Brain microvascular endothelial cell (primary cell): ENCODE measurements around the gene CLMN.

Source experiments
- DNase-seq: peaks from one replicate; pipeline ENCODE4 v3.0.0-alpha.2; 2020
- H3K27ac ChIP-seq: fragments of 250-450 bp; sonication (Bioruptor Pico); 2 replicates; pipeline ENCODE4 v1.5.1; 2020; ENCODE audit warnings: mild to moderate bottlenecking, moderate library complexity
- H3K27me3 ChIP-seq: fragments of 250-450 bp; sonication (Bioruptor Pico); replicated peaks from 2 replicates; pipeline ENCODE4 v1.5.1; 2020; ENCODE audit warnings: mild to moderate bottlenecking
- H3K36me3 ChIP-seq: fragments of 250-450 bp; sonication (Bioruptor Pico); replicated peaks from 2 replicates; pipeline ENCODE4 v1.5.1; 2020; ENCODE audit warnings: mild to moderate bottlenecking
- H3K4me3 ChIP-seq: 2 replicates; pipeline ENCODE4 v1.5.1; 2011; ENCODE audit warnings: low read depth, mild to moderate bottlenecking, control low read depth, low read length, moderate library complexity
- CTCF ChIP-seq: IDR thresholded peaks from 2 replicates; pipeline ENCODE4 v1.5.1; 2011; ENCODE audit warnings: low read depth, mild to moderate bottlenecking, moderate library complexity, low read length, control low read depth, inconsistent platforms; ENCODE audit errors: missing control alignments
- in situ Hi-C: cut with HindIII; loops from 2 replicates; pipeline ENCODE4 v1.10.0; 2017; ENCODE audit warnings: low sequenced_read_pairs, low pct_ligation_motif_present

Gene CLMN

GRCh38 chr14:95274874-95275273, 44.8 kb downstream of the CLMN start:
- DNase-seq: no peak
- TF ChIP-seq CTCF: no peak
- in situ Hi-C loops: no loop called here
- H3K4me3 ChIP-seq: no peak overlapping the region
- no peaks in the 10 kb centered on the region for H3K27me3 ChIP-seq
- no peaks in the 10 kb centered on the region for H3K36me3 ChIP-seq
- H3K27ac ChIP-seq: no peak overlapping the region

- Histone ChIP-seq H3K27me3 (no peaks in the 10 kb centered on the region), H3K4me3 (no peak overlapping the region), H3K36me3 (no peaks in the 10 kb centered on the region), H3K27ac (no peak overlapping the region)
- no peak for DNase-seq
- in situ Hi-C loops: no loop called here
- no peak for TF ChIP-seq CTCF
These were observed 45.4 kb downstream of the CLMN start for GRCh38 chr14:95274279-95274678.

GRCh38 chr14:95273001-95273978, 46.4 kb downstream of the CLMN start:
- no peak for TF ChIP-seq CTCF
- in situ Hi-C loops: no loop called here
- H3K4me3 ChIP-seq: no peak overlapping the region
- DNase-seq: peak; percentile 14
- no peak overlapping the region for H3K27ac ChIP-seq
- H3K36me3 ChIP-seq: no peaks in the 10 kb centered on the region
- H3K27me3 ChIP-seq: no peaks in the 10 kb centered on the region

GRCh38 chr14:95272057-95272456, 47.7 kb downstream of the CLMN start:
- H3K36me3 ChIP-seq: no peaks in the 10 kb centered on the region
- no peak for TF ChIP-seq CTCF
- no peak for DNase-seq
- no peak overlapping the region for H3K4me3 ChIP-seq
- H3K27ac ChIP-seq: no peak overlapping the region
- in situ Hi-C loops: no loop called here
- no peaks in the 10 kb centered on the region for H3K27me3 ChIP-seq

GRCh38 chr14:95270203-95270602, 49.5 kb downstream of the CLMN start:
- H3K36me3 ChIP-seq: no peaks in the 10 kb centered on the region
- no peak for TF ChIP-seq CTCF
- no peak for DNase-seq
- H3K4me3 ChIP-seq: no peak overlapping the region
- in situ Hi-C loops: no loop called here
- H3K27me3 ChIP-seq: no peaks in the 10 kb centered on the region
- H3K27ac ChIP-seq: no peak overlapping the region
